HL-60 (cell line): ENCODE measurements around the gene KLHL18.

Experiments
- DNase-seq, 2 experiments: peaks; one replicate each; pipeline ENCODE4 v3.0.0-alpha.2; 2010 to 2020; ENCODE audit warnings: low read depth in 1 of 2, low spot score in 1 of 2
- H3K27ac ChIP-seq: fragments of 250-450 bp; sonication (Bioruptor Pico); replicated peaks from 2 replicates; pipeline ENCODE4 v1.5.1; 2020; ENCODE audit warnings: mild to moderate bottlenecking, moderate library complexity
- H3K27me3 ChIP-seq: fragments of 250-450 bp; sonication (Bioruptor Pico); 2 replicates; pipeline ENCODE4 v1.5.1; 2021; ENCODE audit warnings: mild to moderate bottlenecking, moderate library complexity; ENCODE audit not compliant: insufficient read depth, poor library complexity, severe bottlenecking
- H3K4me3 ChIP-seq: replicated peaks from 2 replicates; pipeline ENCODE4 v1.5.1; 2011; ENCODE audit warnings: mild to moderate bottlenecking, control low read depth, low read length; ENCODE audit not compliant: insufficient read depth
- CTCF ChIP-seq: IDR thresholded peaks from one replicate; pipeline ENCODE4 v1.5.1; 2011; ENCODE audit warnings: low read length, control low read depth, inconsistent platforms; ENCODE audit not compliant: insufficient read depth
- GABPA ChIP-seq: IDR thresholded peaks from 2 replicates; pipeline ENCODE4 v1.6.1; 2012; ENCODE audit warnings: low read depth
- POLR2AphosphoS5 ChIP-seq: IDR thresholded peaks from 2 replicates; pipeline ENCODE4 v1.6.1; 2012; ENCODE audit warnings: low read depth
- SPI1 ChIP-seq: IDR thresholded peaks from 2 replicates; pipeline ENCODE4 v1.6.1; 2012; ENCODE audit warnings: low read depth, mild to moderate bottlenecking, borderline replicate concordance
- TF ChIP-seq, protein P1 (sequence below): IDR thresholded peaks from 2 replicates; pipeline ENCODE4 v1.6.1; 2012; ENCODE audit warnings: low read depth; ENCODE audit not compliant: insufficient replicate concordance

The KLHL18 gene

GRCh38 chr3:47318916-47319315 is 36.2 kb downstream of the KLHL18 start:
- no peaks in the 10 kb centered on the region for H3K27me3 ChIP-seq
- H3K4me3 ChIP-seq, result no peak overlapping the region
- no peak for TF ChIP-seq CTCF
- TF ChIP-seq, protein P1, sequence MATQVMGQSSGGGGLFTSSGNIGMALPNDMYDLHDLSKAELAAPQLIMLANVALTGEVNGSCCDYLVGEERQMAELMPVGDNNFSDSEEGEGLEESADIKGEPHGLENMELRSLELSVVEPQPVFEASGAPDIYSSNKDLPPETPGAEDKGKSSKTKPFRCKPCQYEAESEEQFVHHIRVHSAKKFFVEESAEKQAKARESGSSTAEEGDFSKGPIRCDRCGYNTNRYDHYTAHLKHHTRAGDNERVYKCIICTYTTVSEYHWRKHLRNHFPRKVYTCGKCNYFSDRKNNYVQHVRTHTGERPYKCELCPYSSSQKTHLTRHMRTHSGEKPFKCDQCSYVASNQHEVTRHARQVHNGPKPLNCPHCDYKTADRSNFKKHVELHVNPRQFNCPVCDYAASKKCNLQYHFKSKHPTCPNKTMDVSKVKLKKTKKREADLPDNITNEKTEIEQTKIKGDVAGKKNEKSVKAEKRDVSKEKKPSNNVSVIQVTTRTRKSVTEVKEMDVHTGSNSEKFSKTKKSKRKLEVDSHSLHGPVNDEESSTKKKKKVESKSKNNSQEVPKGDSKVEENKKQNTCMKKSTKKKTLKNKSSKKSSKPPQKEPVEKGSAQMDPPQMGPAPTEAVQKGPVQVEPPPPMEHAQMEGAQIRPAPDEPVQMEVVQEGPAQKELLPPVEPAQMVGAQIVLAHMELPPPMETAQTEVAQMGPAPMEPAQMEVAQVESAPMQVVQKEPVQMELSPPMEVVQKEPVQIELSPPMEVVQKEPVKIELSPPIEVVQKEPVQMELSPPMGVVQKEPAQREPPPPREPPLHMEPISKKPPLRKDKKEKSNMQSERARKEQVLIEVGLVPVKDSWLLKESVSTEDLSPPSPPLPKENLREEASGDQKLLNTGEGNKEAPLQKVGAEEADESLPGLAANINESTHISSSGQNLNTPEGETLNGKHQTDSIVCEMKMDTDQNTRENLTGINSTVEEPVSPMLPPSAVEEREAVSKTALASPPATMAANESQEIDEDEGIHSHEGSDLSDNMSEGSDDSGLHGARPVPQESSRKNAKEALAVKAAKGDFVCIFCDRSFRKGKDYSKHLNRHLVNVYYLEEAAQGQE, result no peak
- TF ChIP-seq GABPA, result no peak
- TF ChIP-seq POLR2AphosphoS5, result no peak
- TF ChIP-seq SPI1, result no peak
- no peak for DNase-seq
- H3K27ac ChIP-seq, result no peak overlapping the region

- no peak overlapping the region for H3K27ac ChIP-seq
- H3K4me3 ChIP-seq, result no peak overlapping the region
- no peaks in the 10 kb centered on the region for H3K27me3 ChIP-seq
- no peak for DNase-seq
- TF ChIP-seq, protein P1, result no peak
- TF ChIP-seq POLR2AphosphoS5 (no peak), SPI1 (no peak), CTCF (no peak)
Observed at GRCh38 chr3:47319956-47320355, 37.2 kb downstream of the KLHL18 start.

GRCh38 chr3:47323431-47324277 is 40.9 kb downstream of the KLHL18 start:
- Histone ChIP-seq H3K4me3 (no peak overlapping the region), H3K27ac (no peak overlapping the region), H3K27me3 (no peaks in the 10 kb centered on the region)
- DNase-seq, result no peak
- TF ChIP-seq GABPA (no peak), CTCF (no peak)
- TF ChIP-seq, protein P1, result no peak
